ENCODE data around the gene NUCKS1.
A peak's percentile ranks its signal among the peaks of the same experiment; 100 is the strongest.

NUCKS1 gene

GRCh38 chr1:205666372-205667166 is 83.4 kb downstream of the NUCKS1 start:
- no peak for DNase-seq

GRCh38 chr1:205665201-205666045 is 84.6 kb downstream of the NUCKS1 start:
- DNase-seq: peak; percentile 71

- DNase-seq: peak; percentile 51
Measured at GRCh38 chr1:205664399-205665017, 85.5 kb downstream of the NUCKS1 start.

- DNase-seq: no peak
Measured at GRCh38 chr1:205663286-205663936, 86.6 kb downstream of the NUCKS1 start.

Measured in NCI-H69 (cell line).